Calu3 (cell line): ENCODE results near the gene AGK. TPM values are rescaled to one million over a fixed set of nuclear protein-coding genes. Genes with fewer than 3 reads are reported as not detected.

ENCODE experiments used
- BruUV-seq: library from RNA; stranded (reverse); fragments of 400-500 nt; replicated peaks from 2 replicates; lab custom pipeline; 2021; lab: Mats Ljungman, UMichigan
- CTCF ChIA-PET: fragments of 300-600 bp; sonication (Branson Sonifier 250); formaldehyde crosslinking; loops from one replicate; lab custom pipeline; 2022; ENCODE audit warnings: antibody characterized with exemption; lab: Charles Lee
- DNase-seq: peaks from one replicate; pipeline ENCODE4 v3.0.0; 2022
- H3K27ac Mint-ChIP-seq: one replicate; pipeline ENCODE4 v1.8.0; 2022; ENCODE audit warnings: mixed read lengths; ENCODE audit not compliant: unreplicated experiment
- H3K27me3 Mint-ChIP-seq: one replicate; pipeline ENCODE4 v1.8.0; 2022; ENCODE audit warnings: mixed read lengths; ENCODE audit not compliant: unreplicated experiment
- H3K36me3 Mint-ChIP-seq: one replicate; pipeline ENCODE4 v1.8.0; 2022; ENCODE audit warnings: mild to moderate bottlenecking, moderate library complexity, mixed read lengths; ENCODE audit not compliant: insufficient read depth, unreplicated experiment
- H3K4me1 Mint-ChIP-seq: one replicate; pipeline ENCODE4 v1.8.0; 2022; ENCODE audit warnings: mild to moderate bottlenecking, low read depth, mixed read lengths; ENCODE audit not compliant: unreplicated experiment
- H3K4me3 Mint-ChIP-seq: one replicate; pipeline ENCODE4 v1.8.0; 2022; ENCODE audit warnings: mild to moderate bottlenecking, low read depth, moderate library complexity, mixed read lengths; ENCODE audit not compliant: unreplicated experiment
- H3K9me3 Mint-ChIP-seq: one replicate; pipeline ENCODE4 v1.8.0; 2022; ENCODE audit warnings: low read depth, mixed read lengths; ENCODE audit not compliant: unreplicated experiment
- CTCF ChIP-seq: fragments of 200-600 bp; IDR thresholded peaks from one replicate; pipeline ENCODE4 v1.8.0; 2022; ENCODE audit warnings: antibody characterized with exemption; ENCODE audit not compliant: unreplicated experiment
- intact Hi-C: fragments of 100-400 bp; cut with micrococcal nuclease; formaldehyde crosslinking; loops from one replicate; pipeline ENCODE4 v1.10.0; 2022; ENCODE audit not compliant: unreplicated experiment
- total RNA-seq: library from RNA; stranded (reverse); gene quantifications from 2 replicates; pipeline ENCODE4 v1.2.3, GENCODE V29; 2022

Gene AGK
- total RNA-seq, 1 experiment from 2014 or later = 32.3 TPM

- Mint-ChIP-seq H3K4me1 (no peaks in the 10 kb centered on the region), H3K4me3 (no peak overlapping the region), H3K27me3 (no peaks in the 10 kb centered on the region), H3K36me3 (peaks cover 11% of the 10 kb centered on the region), H3K27ac (no peak overlapping the region), H3K9me3 (no peaks in the 10 kb centered on the region)
- no peak for TF ChIP-seq CTCF
- CTCF ChIA-PET = no interaction called here
- DNase-seq = no peak
- BruUV-seq = no TSS peak
- intact Hi-C loops = no loop called here
Observed at GRCh38 chr7:141562543-141562942, 11.3 kb downstream of the AGK start.

GRCh38 chr7:141562972-141563371, 11.8 kb downstream of the AGK start:
- no peak for TF ChIP-seq CTCF
- no TSS peak for BruUV-seq
- no peak for DNase-seq
- no peaks in the 10 kb centered on the region for H3K27me3 Mint-ChIP-seq
- intact Hi-C loops = no loop called here
- no peaks in the 10 kb centered on the region for H3K4me1 Mint-ChIP-seq
- H3K9me3 Mint-ChIP-seq = no peaks in the 10 kb centered on the region
- no peak overlapping the region for H3K27ac Mint-ChIP-seq
- no peak overlapping the region for H3K4me3 Mint-ChIP-seq
- peaks cover 11% of the 10 kb centered on the region for H3K36me3 Mint-ChIP-seq
- CTCF ChIA-PET = no interaction called here

- Mint-ChIP-seq H3K36me3 (peaks cover 11% of the 10 kb centered on the region), H3K4me1 (no peaks in the 10 kb centered on the region), H3K4me3 (no peak overlapping the region), H3K9me3 (no peaks in the 10 kb centered on the region), H3K27ac (no peak overlapping the region), H3K27me3 (no peaks in the 10 kb centered on the region)
- BruUV-seq = no TSS peak
- CTCF ChIA-PET = no interaction called here
- no peak for TF ChIP-seq CTCF
- intact Hi-C loops = no loop called here
- no peak for DNase-seq
Observed at GRCh38 chr7:141563956-141564623, 12.9 kb downstream of the AGK start.

GRCh38 chr7:141567432-141567831, 16.2 kb downstream of the AGK start:
- Mint-ChIP-seq H3K4me1 (no peaks in the 10 kb centered on the region), H3K27ac (no peak overlapping the region), H3K27me3 (no peaks in the 10 kb centered on the region), H3K9me3 (no peaks in the 10 kb centered on the region), H3K36me3 (peaks cover 4% of the 10 kb centered on the region), H3K4me3 (no peak overlapping the region)
- no peak for TF ChIP-seq CTCF
- CTCF ChIA-PET = no interaction called here
- intact Hi-C loops = no loop called here
- no peak for DNase-seq
- BruUV-seq = no TSS peak
